ENCODE results near the gene RBBP8NL.
A peak's percentile ranks its signal among the peaks of the same experiment; 100 is the strongest.

RBBP8NL gene

DNA sequence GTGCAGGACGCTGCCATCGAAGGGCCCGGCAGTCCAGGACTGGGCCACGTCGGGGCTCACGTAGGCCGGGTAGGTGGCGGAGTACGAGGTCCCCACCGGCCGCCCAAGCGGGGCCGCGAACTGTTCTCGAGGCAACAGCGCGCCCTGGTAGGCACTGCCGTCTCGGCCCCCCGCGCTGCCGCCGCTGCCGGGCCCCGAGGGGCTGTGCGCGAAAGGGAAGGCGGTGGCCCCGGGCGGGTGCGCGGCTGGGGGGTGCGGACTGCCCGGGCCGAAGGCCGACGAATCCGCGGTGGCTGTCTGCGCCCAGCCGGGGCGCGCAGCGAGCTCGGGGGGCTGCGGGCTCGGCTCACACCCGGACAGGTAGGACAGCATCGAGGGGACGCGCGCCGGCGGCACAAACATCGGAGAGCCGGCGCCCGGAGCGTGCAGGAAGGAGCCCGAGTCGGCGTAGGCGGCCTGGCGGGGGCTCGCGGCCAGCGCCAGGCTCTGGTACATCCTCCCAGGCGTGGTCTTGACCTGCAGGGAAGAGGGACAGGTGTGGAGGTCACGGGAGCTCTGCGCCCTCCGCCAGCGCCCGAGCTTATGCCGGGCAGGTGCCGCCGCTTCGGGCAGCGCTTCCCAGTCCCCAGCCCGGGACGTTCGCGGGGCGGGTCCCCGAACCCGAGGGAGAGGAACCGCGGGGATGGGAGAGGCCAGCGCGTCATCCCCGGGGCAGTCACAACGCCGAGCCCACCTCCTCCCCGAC, 47.9 kb upstream of the RBBP8NL start:
- Histone ChIP-seq H3K9ac (ENCODE audit: low read length) (no peak overlapping the region), H4K12ac (ENCODE audit: low read depth, low read length) (no peak overlapping the region)

DNA sequence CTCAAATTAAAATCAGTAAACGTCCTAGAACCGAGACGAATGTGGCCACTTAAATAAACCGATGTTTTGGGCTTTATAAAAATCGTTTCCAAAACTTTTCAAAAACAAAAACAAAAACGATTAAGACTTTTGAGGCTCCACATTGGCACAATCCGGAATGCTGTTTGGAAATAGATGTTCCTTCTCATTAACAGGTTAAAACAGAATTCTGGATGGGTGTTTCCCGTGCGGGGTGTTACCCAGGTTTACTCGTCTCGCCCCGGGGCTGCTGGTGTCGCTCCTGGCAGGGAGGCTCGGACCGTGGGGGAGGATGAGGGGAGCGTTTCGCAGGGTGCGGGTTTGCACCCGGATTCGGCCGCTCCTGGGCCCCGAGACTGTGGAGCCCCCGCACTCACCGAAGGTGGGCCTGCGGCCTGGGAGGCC, 47.3 kb upstream of the RBBP8NL start:
- no peak overlapping the region for H3K4me3 ChIP-seq (ENCODE audit: low read depth, low read length)
- peaks cover 1% of the 10 kb centered on the region for H3K9me3 ChIP-seq (ENCODE audit: insufficient read depth, low read depth, low read length)
- H3K36me3 ChIP-seq (ENCODE audit: control insufficient read depth in 1 of 2, insufficient read depth in 2 of 2, low read length in 2 of 2) = peaks cover 0 to 2% of the 10 kb centered on the region in 2 experiments
- H2BK12ac ChIP-seq (ENCODE audit: low read length) = no peak overlapping the region
- no peak overlapping the region for H4K8ac ChIP-seq (ENCODE audit: low read depth, low read length)
- H4K12ac ChIP-seq (ENCODE audit: low read depth, low read length) = no peak overlapping the region
- no peak overlapping the region for H2BK120ac ChIP-seq (ENCODE audit: insufficient read depth, low read length, poor library complexity)
- peak overlapping the region; percentile 55 for H3K4me2 ChIP-seq (ENCODE audit: low read length)
- H3K9ac ChIP-seq (ENCODE audit: low read length) = no peak overlapping the region
- H3K23ac ChIP-seq (ENCODE audit: low read length) = no peak overlapping the region
- no peak overlapping the region for H3K14ac ChIP-seq (ENCODE audit: low read length)
- DNase-seq = no peak
- no peak overlapping the region for H4K91ac ChIP-seq (ENCODE audit: low read depth, low read length)
- H3K79me2 ChIP-seq (ENCODE audit: control insufficient read depth, insufficient read depth, low read length, poor library complexity) = no peaks in the 10 kb centered on the region
- H2AFZ ChIP-seq (ENCODE audit: insufficient read depth, low read length, poor library complexity) = peak overlapping the region; percentile 10
- H3K79me1 ChIP-seq (ENCODE audit: low read length) = no peaks in the 10 kb centered on the region
- no CpG with 5 or more reads among the region's 25 CpGs for WGBS (ENCODE audit: extremely low coverage, insufficient coverage, insufficient read length)
- no peak overlapping the region for H2AK5ac ChIP-seq (ENCODE audit: low read length)
- no peak overlapping the region for H3K27ac ChIP-seq (ENCODE audit: low read depth, low read length)
- H3K18ac ChIP-seq (ENCODE audit: low read length) = no peak overlapping the region
- peaks cover 11 to 18% of the 10 kb centered on the region in 2 experiments for H3K4me1 ChIP-seq (ENCODE audit: control insufficient read depth in 1 of 2, insufficient read depth in 2 of 2, low read length in 2 of 2)
- no peak overlapping the region for H2BK5ac ChIP-seq (ENCODE audit: low read depth, low read length, poor library complexity)
- no peak overlapping the region for H3K4ac ChIP-seq (ENCODE audit: low read depth, low read length)
- peaks cover 49% of the 10 kb centered on the region for H3K27me3 ChIP-seq (ENCODE audit: insufficient read depth, low read length)

More for the DNA sequence above, 47.9 kb upstream of the RBBP8NL start:
- Histone ChIP-seq H3K4me1 (ENCODE audit: control insufficient read depth in 1 of 2, insufficient read depth in 2 of 2, low read length in 2 of 2) (peaks cover 11 to 18% of the 10 kb centered on the region in 2 experiments), H3K14ac (ENCODE audit: low read length) (no peak overlapping the region), H3K36me3 (ENCODE audit: control insufficient read depth in 1 of 2, insufficient read depth in 2 of 2, low read length in 2 of 2) (peaks cover 0 to 2% of the 10 kb centered on the region in 2 experiments), H3K4ac (ENCODE audit: low read depth, low read length) (no peak overlapping the region), H3K27me3 (ENCODE audit: insufficient read depth, low read length) (peaks cover 49% of the 10 kb centered on the region), H3K27ac (ENCODE audit: low read depth, low read length) (no peak overlapping the region), H3K79me1 (ENCODE audit: low read length) (no peaks in the 10 kb centered on the region), H3K9me3 (ENCODE audit: insufficient read depth, low read depth, low read length) (peaks cover 1% of the 10 kb centered on the region), H4K91ac (ENCODE audit: low read depth, low read length) (no peak overlapping the region), H2BK12ac (ENCODE audit: low read length) (no peak overlapping the region), H2AK5ac (ENCODE audit: low read length) (no peak overlapping the region), H3K23ac (ENCODE audit: low read length) (no peak overlapping the region), H2BK120ac (ENCODE audit: insufficient read depth, low read length, poor library complexity) (no peak overlapping the region), H3K4me3 (ENCODE audit: low read depth, low read length) (peak overlapping the region; percentile 28), H2AFZ (ENCODE audit: insufficient read depth, low read length, poor library complexity) (peak overlapping the region; percentile 10), H3K18ac (ENCODE audit: low read length) (no peak overlapping the region), H3K79me2 (ENCODE audit: control insufficient read depth, insufficient read depth, low read length, poor library complexity) (no peaks in the 10 kb centered on the region), H3K4me2 (ENCODE audit: low read length) (peak overlapping the region; percentile 55), H4K8ac (ENCODE audit: low read depth, low read length) (no peak overlapping the region), H2BK5ac (ENCODE audit: low read depth, low read length, poor library complexity) (no peak overlapping the region)
- WGBS (ENCODE audit: extremely low coverage, insufficient coverage, insufficient read length) = no CpG with 5 or more reads among the region's 93 CpGs
- DNase-seq = no peak

DNA sequence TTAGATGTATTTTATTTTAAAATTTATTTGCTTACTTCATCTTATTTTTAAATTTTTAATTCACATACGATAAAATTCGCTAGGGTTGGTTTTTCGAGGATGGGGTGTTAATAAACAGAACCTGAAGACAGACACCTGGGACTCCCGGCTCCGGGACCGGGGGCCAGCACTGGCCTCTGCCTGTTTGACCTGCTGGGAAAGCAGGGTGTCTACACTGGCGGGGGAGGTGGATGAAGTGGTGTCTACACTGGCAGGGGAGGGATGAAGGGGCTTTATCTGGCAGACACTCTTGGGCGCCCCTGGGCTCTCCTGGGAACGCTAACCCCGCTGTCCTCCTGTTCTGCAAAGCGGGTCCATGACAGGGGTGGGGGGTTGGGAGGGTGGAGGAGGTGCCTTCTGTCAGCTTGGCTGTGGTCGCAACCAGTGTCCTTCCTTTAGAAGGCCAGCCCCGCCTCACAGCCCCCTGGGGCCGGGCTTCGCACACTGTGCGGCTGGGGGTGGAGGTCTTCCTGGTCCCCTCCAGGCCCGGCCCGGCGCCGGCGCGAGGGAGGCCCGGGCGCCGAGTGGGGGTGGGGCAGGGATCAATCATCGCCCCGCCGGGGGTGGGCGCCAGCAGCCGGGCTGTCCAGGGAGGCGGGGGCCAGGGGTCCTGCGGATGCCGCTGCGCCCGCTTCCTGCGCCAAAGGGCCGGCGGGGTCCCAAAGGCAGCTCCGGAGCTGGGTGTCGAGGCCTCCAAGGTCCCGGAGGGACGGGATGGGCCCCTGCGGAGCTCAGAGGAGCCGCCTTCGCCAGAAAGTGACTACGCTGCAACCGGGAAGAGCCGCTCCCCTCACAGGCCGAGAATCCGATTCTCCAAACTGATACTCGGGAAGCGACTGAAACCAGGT, 46.6 kb upstream of the RBBP8NL start:
- H2BK120ac ChIP-seq (ENCODE audit: insufficient read depth, low read length, poor library complexity) = no peak overlapping the region
- peaks cover 1% of the 10 kb centered on the region for H3K9me3 ChIP-seq (ENCODE audit: insufficient read depth, low read depth, low read length)
- no peak overlapping the region for H2BK12ac ChIP-seq (ENCODE audit: low read length)
- peaks cover 11 to 18% of the 10 kb centered on the region in 2 experiments for H3K4me1 ChIP-seq (ENCODE audit: control insufficient read depth in 1 of 2, insufficient read depth in 2 of 2, low read length in 2 of 2)
- no peak overlapping the region for H4K12ac ChIP-seq (ENCODE audit: low read depth, low read length)
- no peak overlapping the region for H3K27ac ChIP-seq (ENCODE audit: low read depth, low read length)
- no peak overlapping the region for H2BK5ac ChIP-seq (ENCODE audit: low read depth, low read length, poor library complexity)
- H3K18ac ChIP-seq (ENCODE audit: low read length) = no peak overlapping the region
- H3K79me2 ChIP-seq (ENCODE audit: control insufficient read depth, insufficient read depth, low read length, poor library complexity) = no peaks in the 10 kb centered on the region
- H3K23ac ChIP-seq (ENCODE audit: low read length) = no peak overlapping the region
- peak overlapping the region; percentile 35 for H3K4me2 ChIP-seq (ENCODE audit: low read length)
- WGBS (ENCODE audit: extremely low coverage, insufficient coverage, insufficient read length) = no CpG with 5 or more reads among the region's 52 CpGs
- no peak overlapping the region for H3K14ac ChIP-seq (ENCODE audit: low read length)
- no peak overlapping the region for H3K9ac ChIP-seq (ENCODE audit: low read length)
- no peak overlapping the region for H2AFZ ChIP-seq (ENCODE audit: insufficient read depth, low read length, poor library complexity)
- H3K4me3 ChIP-seq (ENCODE audit: low read depth, low read length) = no peak overlapping the region
- H4K91ac ChIP-seq (ENCODE audit: low read depth, low read length) = no peak overlapping the region
- H3K27me3 ChIP-seq (ENCODE audit: insufficient read depth, low read length) = peaks cover 44% of the 10 kb centered on the region
- peaks cover 0 to 2% of the 10 kb centered on the region in 2 experiments for H3K36me3 ChIP-seq (ENCODE audit: control insufficient read depth in 1 of 2, insufficient read depth in 2 of 2, low read length in 2 of 2)
- no peak overlapping the region for H2AK5ac ChIP-seq (ENCODE audit: low read length)
- no peak for DNase-seq
- no peaks in the 10 kb centered on the region for H3K79me1 ChIP-seq (ENCODE audit: low read length)
- H4K8ac ChIP-seq (ENCODE audit: low read depth, low read length) = no peak overlapping the region
- no peak overlapping the region for H3K4ac ChIP-seq (ENCODE audit: low read depth, low read length)

DNA sequence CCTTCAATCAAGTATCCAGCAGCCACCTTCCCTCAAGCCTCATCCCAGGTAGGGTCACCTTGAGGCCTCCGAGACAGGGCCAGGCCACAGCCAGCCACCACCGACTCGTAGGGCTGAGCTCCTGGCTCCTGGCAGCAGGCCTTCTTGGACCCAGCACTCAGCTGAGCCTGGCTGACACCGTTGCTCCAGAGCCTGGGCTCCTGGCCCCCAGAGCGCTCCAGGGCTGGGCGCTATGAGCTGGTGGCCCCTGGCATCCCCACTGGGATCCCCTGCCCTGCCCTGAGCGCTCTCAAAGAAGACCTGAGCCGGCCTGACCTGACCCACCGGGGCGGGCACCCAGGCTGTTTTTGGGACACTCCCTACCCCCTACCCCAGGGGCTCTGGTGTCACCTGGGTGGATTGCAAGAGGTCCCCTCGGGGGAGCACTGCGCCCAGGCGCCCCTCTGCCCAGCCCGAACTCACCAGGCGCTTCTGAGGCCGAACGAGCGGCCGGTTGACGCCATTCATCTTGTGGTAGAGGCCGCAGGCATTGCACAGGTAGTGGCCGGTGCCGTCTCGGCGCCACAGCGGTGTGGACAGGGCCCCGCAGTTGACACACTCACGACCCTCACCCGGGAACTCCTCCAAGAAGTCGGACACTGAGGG, 45.7 kb upstream of the RBBP8NL start:
- Histone ChIP-seq H4K8ac (ENCODE audit: low read depth, low read length) (no peak overlapping the region), H2AFZ (ENCODE audit: insufficient read depth, low read length, poor library complexity) (no peak overlapping the region), H4K91ac (ENCODE audit: low read depth, low read length) (no peak overlapping the region), H3K79me1 (ENCODE audit: low read length) (no peaks in the 10 kb centered on the region), H3K36me3 (ENCODE audit: control insufficient read depth in 1 of 2, insufficient read depth in 2 of 2, low read length in 2 of 2) (peaks cover 0 to 2% of the 10 kb centered on the region in 2 experiments), H3K4me2 (ENCODE audit: low read length) (no peak overlapping the region), H2BK5ac (ENCODE audit: low read depth, low read length, poor library complexity) (no peak overlapping the region), H3K4me1 (ENCODE audit: control insufficient read depth in 1 of 2, insufficient read depth in 2 of 2, low read length in 2 of 2) (peaks cover 11 to 18% of the 10 kb centered on the region in 2 experiments), H3K9ac (ENCODE audit: low read length) (no peak overlapping the region), H2AK5ac (ENCODE audit: low read length) (no peak overlapping the region), H3K23ac (ENCODE audit: low read length) (no peak overlapping the region), H3K4ac (ENCODE audit: low read depth, low read length) (no peak overlapping the region), H3K27me3 (ENCODE audit: insufficient read depth, low read length) (peaks cover 35% of the 10 kb centered on the region), H3K4me3 (ENCODE audit: low read depth, low read length) (no peak overlapping the region), H2BK12ac (ENCODE audit: low read length) (no peak overlapping the region), H2BK120ac (ENCODE audit: insufficient read depth, low read length, poor library complexity) (no peak overlapping the region), H3K9me3 (ENCODE audit: insufficient read depth, low read depth, low read length) (peaks cover 1% of the 10 kb centered on the region), H3K79me2 (ENCODE audit: control insufficient read depth, insufficient read depth, low read length, poor library complexity) (no peaks in the 10 kb centered on the region), H3K27ac (ENCODE audit: low read depth, low read length) (no peak overlapping the region), H3K18ac (ENCODE audit: low read length) (no peak overlapping the region), H3K14ac (ENCODE audit: low read length) (no peak overlapping the region), H4K12ac (ENCODE audit: low read depth, low read length) (no peak overlapping the region)
- DNase-seq = no peak
- no CpG with 5 or more reads among the region's 30 CpGs for WGBS (ENCODE audit: extremely low coverage, insufficient coverage, insufficient read length)
